UCSD-AML1 (cell line): ENCODE results near the gene ZNF560.
A peak's percentile ranks its signal among the peaks of the same experiment; 100 is the strongest.
"Not testable (repeated sequence)": the region's sequence is repeated elsewhere in the genome, so short reads cannot be mapped to it uniquely, and the experiment has no call there.

Experiments used
- DNase-seq: peaks from one replicate; lab custom pipeline; 2025; ENCODE audit not compliant: unreplicated experiment; lab: John Stamatoyannopoulos, UW

The ZNF560 gene

DNA sequence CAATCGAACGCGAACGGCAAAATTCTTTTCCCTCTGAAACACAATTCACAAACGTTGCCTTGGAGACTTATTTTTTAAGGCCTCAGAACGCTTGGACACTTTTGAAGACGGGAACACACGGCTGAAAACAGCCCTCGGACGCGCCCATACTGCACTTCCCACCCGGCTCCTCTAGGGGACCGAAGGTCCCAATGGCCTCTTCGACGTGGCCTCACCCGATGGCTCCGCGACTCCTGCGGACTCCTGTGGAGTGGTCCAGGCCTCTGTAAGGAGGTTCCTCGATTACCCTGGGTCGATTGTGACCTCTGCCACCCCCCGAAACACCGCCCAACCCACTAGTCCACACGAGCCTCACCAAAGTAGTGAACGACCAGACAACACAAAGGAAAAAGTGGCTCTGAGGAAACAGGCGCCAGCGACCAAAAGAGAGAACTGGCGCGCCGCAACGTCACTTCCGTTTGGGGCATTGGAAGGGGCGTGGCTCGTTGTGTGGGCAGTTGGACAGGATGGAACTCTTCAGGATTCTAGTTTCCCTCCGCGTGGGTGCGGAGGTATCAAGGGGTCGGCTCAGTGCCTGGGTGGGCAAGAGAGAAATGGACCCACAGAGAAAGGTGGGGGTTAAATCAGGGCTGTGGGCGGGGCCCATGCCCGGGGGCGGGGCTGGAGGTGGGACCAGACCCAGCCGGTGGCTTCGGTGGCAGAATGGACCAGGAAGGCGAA, at the start of gene ZNF560:
TSS of gene ZNF560 (minus strand) at position 434 of the 720 bp plus-strand sequence. CDS start 23,303 bp downstream, outside the sequence.
- DNase-seq, result no peak

DNA sequence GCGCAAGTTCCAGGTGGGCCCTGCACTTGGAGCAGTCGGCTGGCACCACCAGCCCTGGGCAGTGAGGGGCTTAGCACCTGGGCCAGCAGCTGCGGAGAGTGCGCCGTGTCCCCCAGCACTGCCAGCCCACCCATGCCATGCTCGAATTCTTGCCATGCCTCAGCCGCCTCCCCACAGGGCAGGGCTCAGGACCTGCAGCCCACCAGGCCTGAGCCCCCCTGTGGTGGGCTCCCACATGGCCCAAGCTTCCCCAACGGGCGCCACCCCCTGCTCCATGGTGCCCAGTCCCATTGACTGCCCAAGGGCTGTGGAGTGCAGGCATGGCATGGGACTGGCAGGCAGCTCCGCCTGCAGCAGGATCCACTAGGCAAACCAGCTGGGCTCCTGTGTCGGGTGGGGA, 49.5 kb upstream of the ZNF560 start:
- DNase-seq, result no peak

DNA sequence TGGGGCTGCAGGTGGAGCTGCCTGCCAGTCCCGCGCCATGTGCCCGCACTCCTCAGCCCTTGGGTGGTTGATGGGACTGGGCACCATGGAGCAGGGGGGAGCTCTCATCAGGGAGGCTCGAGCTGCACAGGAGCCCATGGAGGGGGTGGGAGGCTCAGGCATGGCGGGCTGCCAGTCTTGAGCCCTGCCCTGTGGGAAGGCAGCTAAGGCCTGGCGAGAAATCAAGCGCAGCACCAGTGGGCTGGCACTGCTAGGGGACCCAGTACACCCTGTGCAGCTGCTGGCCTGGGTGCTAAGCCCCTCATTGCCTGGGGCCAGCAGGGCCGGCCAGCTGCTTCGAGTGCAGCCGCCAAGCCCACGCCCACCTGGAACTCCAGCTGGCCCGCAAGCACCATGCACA, 42.9 kb upstream of the ZNF560 start:
- not testable (repeated sequence) for DNase-seq

DNA sequence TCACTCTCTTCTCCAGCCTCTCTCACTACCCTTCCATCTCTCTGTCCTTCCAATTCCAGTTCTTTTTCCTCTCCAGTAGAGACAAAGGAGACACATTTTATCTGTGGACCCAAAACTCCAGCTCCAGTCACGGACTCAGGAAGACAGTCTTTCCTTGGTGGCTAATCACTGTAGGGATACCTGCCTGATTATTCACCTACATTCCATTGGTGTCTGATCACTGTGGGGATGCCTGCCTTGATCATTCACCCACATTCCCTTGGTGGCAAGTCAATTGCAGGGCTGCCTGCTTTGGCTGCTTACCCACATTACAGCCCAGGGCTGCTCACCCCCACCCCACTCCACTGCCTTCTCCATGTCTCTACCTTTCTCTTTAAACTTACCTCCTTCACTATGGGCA, 41.5 kb upstream of the ZNF560 start:
- DNase-seq, result not testable (repeated sequence)

DNA sequence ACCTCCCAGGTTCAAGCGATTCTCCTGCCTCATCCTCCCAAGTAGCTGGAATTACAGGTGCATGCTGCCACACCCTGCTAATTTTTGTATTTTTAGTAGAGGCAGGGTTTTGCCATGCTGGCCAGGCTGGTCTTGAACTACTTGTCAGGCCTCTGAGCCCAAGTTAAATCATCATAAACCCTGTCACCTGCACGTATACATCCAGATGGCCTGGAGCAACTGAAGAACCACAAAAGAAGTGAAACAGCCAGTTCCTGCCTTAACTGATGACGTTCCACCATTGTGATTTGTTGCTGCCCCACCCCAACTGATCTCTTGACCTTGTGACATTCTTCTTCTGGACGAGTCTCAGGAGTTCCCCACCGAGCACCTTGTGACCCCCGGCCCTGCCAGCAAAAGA, 40.8 kb upstream of the ZNF560 start:
- not testable (repeated sequence) for DNase-seq

DNA sequence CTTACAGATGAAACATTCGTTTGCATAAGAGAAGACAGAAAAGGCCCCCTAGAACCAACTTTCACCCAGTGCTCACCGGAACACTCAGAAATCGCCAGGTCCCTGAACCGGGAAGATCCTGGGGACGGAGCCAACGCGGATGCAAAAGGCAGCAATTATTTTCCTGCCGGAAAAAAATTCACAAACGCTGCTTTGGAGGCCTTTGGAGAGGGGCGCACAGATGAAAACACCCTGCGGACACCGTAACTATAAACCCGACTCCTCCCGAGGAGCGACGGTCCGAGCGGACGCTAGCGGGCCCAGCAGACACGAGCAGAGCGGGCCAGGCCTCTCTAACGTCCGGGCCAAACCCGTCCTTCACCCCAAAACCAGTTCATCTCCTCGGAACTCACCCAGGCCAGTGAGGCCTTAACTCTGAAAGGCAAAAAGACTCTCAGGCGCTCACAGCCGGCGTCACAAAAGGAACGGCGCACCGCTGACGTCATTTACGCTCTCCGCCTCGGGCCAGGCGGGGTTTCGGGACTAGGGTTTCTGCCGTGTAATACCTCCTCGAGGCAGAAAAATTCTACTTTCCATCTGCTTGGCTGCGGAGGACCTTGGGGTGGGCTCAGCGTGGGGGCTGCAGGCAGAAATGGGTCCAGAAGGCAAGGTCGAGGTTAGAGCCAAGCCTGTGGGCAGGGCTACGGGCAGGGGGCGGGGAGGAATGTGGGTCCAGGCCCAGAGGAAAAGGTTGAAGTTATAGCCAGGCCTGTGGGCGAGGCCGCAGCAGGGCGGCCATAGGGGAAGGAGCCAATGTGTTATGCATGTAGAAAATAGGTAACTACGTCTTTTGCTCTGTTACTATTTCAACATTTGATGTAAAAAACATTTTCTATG, 40.0 kb upstream of the ZNF560 start, which contains the start of gene ZNF426:
TSS of gene ZNF426 (minus strand) at position 463 of the 876 bp plus-strand sequence. CDS start 2,413 bp downstream, outside the sequence.
- DNase-seq, result peak; percentile 85

DNA sequence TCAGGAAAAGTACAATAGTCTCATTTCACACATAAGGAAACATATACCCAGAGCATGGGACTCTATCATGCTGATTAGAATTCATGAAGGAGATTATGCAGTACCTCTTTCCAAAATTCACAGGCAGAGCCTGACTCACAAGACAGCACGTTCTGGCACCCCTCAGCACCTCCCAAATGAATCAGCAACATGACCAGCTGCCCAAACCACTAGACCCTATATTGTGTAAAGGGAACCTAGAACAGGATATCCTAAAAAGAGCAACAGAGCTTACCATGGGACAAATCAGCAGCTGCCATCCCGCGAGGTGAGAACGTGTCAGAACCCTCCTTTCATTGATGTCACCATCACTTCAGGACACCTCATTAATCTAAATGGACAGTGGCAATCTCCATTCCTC, 37.5 kb upstream of the ZNF560 start:
- no peak for DNase-seq

DNA sequence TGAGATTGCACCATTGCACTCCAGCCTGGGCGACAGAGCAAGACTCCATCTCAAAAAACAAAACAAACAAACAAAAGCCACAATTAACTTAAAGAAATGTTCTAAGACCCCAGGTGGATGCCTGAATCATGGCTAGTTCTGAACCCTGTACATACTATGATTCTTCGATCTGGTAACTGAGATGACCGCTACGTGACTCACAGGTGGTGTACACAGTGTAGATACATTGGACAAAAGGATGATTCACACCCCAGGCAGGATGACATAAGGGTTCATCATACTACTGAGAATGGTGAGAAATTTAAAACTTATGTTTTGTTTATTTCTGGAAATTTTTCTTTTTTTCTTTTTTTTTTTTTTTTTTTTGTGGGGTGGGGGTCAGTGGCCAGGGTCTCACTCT, 33.5 kb upstream of the ZNF560 start:
- no peak for DNase-seq

DNA sequence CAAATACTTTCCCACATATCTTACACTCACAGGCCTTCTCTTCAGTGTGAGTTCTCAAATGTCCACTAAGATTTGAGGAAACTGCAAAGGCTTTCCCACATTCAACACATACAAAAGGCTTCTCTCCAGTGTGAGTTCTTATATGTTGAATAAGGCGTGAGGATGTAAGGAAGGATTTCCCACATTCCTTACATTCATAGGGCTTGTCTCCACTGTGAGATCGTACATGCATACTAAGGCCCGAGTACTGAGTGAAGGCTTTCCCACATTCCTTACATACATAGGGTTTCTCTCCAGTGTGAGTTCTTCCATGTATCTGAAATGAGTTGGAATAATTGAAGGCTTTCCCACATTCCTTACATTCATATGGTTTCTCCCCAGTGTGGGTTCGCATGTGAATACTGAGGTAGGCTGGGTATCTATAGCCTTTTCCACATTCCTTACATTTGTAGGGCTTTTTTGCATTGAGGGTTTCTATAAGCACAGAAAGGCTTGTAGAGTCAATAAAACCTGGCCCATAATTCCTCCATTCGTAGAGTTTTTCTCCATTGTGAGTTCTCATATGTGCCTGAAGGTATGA, 30.4 kb upstream of the ZNF560 start:
- no peak for DNase-seq

DNA sequence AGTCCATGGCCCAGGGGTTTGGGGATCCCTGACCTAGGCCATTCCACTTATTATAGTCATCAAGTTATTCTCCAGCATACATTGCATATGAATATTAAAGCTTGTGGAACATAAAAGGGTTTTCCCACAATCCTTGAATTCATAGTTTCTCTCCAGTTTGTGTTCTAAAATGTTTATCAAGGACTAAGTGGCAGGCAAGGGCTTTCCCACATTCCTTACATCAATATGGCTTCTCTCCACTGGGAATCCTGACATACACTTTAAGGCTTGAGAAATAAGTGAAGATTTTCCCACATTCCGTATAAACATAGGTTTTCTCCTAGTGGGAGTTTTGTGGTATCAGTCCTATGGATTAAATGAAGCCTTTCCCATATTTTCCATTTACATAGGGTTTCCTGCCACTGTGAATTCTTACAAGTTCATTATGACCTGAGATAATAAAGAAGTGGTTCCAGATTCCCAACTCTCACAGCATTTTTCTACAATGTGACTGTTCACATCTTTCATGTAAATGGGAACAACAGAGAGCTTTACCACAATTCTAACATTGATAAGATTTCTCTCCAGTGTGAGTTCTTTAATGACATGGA, 25.6 kb upstream of the ZNF560 start:
- DNase-seq, result no peak

DNA sequence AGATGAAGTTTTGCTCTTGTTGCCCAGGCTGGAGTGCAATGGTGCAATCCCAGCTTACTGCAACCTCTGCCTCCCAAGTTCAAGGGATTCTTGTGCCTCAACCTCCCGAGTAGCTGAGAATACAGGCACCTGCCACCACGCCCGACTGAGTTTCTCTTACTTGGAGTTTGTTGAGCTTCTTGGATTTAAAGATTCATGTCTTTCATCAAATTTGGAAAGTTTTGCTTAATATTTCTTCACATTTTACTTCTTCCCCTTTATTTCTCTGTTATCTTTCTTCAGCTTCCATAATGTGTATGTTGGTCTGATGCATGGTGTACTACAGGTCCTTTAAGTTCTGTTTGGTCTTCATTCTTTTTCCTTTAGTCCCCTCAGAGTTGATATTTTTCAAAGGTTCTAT, 8.9 kb upstream of the ZNF560 start:
- DNase-seq, result no peak

DNA sequence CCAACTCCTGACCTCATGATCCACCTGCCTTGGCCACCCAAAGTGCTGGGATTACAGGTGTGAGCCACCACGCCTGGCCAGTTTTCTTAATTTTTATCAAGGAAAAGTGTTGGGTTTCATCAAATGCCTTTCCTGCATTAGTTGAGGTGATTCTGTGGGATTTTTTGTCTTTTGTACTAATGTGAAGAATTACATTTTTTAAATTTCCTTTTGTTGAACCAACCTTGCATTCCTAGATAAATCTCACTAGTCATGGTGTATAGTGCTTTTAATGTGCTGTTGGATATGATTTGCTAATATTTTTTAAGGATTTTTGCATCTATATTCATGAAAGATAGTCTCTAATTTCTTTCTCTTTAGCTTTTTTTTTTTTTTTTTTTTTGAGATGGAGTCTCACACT, 2.4 kb upstream of the ZNF560 start:
- no peak for DNase-seq

DNA sequence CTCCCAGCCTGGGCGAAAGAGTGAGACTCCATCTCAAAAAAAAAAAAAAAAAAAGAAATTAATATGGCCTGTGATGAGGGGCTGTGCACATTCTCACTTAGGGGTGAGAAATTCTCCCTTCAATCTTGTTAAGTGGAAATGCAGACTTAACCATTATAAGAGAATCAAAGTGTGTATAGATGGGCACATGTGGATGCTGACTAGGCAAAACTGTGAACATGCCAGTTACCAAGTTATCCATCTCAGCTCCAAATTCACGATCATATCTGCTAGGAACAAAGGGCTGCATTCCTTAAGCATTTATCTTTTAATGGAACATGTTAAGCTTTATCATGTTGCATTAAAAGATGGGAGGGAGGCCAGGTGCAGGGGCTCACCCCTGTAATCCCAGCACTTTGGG, 4.3 kb downstream of the ZNF560 start:
- no peak for DNase-seq

DNA sequence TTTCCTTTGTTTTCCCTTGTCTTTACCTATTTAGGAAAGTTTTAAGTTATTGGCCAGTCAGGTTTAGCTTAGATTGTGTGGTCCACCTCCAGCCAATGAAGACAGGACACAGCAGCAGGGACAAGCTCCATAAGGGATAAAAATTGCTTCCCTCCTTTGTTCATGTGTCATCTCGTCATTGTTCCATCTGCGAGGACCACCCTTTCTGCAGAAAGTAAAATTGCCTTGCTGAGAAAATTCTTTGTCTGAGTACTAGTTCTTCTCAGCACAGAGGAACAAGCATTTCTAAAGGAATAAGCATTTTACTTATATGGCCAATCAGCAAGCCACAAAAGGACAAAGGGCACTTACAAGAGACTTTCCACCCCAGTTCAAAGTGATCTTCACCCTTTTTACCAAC, 11.4 kb downstream of the ZNF560 start:
- DNase-seq, result no peak

DNA sequence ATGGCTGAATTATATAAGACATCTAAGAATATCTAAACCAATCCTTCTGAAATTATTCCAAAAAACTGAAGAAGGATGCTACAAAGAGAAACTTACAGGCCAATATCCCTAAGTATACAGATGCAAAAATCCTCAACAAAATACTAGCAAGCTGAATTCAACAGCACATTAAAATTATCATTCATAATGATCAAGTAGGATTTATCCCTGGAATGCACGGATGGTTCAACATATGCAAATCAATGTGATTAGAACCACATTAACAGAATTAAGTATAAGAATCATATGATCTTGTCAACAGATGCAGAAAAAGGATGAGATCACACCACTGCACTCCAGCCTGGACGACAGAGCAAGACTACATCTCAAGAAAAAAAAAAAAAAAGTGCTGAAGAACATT, 13.3 kb downstream of the ZNF560 start:
- no peak for DNase-seq

DNA sequence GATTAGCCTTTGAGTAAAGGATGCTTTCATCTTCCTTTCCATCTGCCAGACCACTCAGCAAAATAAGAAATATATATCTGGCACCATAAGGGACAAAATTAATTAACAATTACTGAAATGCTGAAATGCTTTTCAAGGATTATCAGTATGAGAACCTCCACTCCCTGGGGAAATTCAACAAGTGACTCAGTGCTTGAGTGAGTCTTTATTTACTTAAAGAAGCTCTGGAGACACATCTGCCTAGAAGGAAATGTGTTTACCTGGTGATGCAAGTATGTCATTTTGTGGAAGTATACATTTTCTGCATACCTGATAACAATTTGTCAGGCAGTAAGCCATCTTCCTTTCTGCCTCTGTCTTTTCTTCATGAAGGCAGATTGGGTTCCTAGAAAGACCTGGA, 23.4 kb downstream of the ZNF560 start:
- DNase-seq, result no peak

DNA sequence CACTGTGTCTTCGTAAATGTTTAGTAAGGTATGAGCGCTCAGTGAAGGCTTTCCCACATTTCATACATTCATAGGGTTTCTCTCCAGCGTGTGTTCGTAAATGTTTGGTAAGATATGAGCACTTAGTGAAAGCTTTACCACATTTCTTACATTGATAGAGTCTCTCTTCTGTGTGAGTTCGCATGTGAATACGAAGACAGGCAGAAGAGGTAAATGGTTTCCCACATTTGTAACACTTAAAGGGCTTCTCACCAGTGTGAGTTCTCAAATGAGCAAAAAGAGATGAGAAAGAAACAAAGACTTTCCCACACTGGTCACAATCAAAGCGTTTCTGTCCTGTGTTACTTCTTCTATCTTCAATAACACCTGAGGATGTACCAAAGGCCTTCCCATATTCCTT, 31.3 kb downstream of the ZNF560 start:
- DNase-seq, result no peak

DNA sequence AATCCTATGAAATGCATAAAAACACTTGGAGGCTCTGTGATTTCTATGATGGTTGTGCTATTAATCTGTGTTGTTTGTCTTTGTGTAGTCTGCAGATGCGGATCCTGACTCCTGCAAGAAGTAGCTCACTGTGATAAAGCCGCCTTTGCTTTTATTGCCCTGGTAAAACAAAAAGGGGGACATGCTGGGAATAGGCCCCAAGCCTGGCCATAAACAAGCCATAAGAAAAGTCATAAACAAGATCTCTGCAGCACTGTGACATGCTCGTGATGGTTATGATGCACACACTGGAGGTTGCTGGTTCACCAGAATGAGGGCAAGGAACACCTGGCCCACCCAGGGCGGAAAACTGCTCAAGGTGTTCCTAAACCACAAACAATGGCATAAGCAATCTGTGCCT, 36.5 kb downstream of the ZNF560 start:
- no peak for DNase-seq

DNA sequence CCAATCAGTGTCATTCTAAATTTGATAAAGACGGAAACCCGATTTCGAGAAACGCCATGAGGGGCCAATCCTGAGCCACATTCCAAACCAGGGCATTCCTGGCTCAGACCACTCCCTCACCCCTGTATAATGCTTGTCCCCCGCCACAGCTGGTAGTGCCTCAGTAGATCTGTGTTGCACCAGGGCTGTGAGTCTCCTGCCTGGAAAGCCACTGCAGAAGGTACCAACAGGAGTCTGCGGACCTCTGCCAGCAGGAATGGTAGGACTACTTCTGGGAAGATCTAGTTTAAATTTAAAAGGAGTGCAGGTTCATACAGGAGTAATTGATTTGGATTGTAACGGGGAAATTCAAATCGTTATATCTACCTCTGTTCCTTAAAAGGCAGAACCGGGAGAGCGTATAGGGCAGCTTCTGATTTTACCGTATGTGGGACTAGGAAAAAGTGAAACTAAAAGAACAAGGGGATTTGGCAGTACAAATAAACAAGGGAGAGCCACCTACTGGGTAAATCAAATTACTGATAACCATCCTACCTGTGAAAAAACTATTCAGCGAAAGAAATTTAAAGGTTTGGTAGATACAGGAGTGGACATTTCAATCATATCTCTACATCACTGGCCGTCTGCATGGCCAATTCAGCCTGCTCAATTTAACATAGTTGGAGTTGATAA, 42.3 kb downstream of the ZNF560 start:
- no peak for DNase-seq

DNA sequence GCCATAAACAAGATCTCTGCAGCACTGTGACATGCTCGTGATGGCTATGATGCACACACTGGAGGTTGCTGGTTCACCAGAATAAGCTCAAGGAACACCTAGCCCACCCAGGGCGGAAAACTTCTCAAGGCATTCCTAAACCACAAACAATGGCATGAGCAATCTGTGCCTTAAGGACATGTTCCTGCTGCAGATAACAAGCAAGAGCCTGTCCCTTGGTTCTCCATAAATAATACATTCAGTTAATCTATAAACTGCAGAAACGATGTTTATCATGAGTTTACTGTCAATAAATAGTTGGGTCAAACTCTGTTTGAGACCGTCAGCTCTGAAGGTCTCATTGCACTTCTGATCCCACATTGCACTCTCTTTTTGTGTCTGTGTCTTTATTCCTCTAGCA, 44.5 kb downstream of the ZNF560 start:
- DNase-seq, result no peak

DNA sequence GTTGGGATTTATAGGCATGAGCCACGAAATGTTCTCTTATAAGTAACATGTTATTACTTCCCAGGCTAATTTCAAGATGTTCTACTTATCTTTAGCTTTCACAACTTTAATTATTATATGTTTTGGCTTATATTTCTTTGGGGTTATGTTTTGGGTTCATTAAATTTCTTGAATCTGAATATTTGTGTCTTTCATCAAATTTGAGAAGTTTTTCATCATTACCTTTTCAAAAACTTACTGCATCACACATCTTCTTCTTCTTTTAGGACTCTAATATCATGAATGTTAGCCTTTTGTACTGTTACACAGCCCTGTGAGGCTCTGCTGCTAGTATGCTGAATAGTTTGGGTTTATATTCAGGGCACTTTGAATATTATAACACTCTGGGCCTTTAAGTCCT, 53.4 kb downstream of the ZNF560 start:
- DNase-seq, result no peak
